NOMO-1 (cell line): ENCODE results near the gene GALNT9.

ENCODE experiments used
- DNase-seq, 2 experiments: peaks; one replicate each; lab custom pipeline; 2025; ENCODE audit not compliant: unreplicated experiment in 2 of 2; lab: John Stamatoyannopoulos, UW

The GALNT9 gene

DNA sequence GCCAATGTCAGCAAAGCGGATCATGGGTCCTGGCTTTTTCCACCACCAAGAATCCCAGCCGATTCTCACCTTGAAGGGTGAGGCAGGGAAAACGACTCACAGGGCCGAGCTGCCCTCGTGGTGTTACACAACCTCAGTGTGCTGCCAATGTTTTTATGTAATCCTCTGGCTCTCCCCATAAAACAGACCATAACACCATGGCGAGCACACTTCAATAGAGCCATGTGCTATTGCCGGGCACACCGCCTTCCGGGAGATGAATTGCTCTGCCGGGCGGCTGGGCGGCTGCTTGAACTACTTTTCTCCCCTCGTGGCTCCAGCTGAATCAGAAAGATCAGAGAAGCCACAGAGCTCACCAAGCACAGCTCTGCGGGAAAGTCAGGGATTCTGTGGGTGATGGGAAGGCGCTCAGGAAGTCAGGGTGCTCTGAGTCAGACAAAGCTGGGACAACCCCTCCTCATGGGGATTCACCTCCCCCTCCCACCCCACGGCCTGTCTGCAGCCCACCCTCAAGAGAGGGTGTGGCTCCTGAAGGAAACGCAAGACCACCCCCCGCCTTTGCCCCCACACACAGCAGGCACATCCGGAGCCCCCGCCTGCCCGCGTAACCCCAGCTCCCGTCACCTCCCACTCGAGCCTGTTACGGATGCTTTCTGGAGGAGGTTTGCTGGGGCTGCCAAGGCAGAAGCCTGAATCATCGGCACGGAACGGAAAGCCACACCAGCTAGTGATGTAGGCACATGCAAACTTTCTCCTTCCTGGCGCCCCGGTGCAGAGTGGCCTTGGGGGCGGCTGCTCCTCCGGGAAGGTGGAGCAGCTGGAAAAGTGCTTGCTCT is 1.8 kb downstream of the GALNT9 start:
- peak; percentile 1 to 25 for DNase-seq

DNA sequence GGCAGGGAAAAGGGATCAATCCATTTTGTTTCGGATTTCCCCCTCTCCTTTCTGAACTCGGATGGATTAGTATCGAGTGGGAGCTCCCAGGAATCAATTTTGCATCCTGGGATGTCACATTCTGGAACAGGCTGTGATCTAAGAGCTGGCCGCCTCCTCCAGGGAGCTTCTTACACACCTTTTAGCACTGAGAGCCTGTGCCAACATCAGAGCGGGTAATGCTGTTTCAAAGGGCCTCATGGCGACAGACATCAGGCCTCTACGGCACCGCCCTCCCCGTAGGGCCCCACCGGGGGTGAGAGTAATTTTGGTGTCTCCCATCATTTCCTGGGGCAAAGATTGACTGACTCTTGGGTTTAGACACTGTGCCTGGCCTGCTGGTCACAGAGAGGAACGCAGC is 2.7 kb downstream of the GALNT9 start:
- DNase-seq = no peak

GRCh38 chr12:132325733-132326130 is 3.7 kb downstream of the GALNT9 start:
- DNase-seq = no peak

GRCh38 chr12:132324841-132325732 is 4.3 kb downstream of the GALNT9 start:
- no peak for DNase-seq

DNA sequence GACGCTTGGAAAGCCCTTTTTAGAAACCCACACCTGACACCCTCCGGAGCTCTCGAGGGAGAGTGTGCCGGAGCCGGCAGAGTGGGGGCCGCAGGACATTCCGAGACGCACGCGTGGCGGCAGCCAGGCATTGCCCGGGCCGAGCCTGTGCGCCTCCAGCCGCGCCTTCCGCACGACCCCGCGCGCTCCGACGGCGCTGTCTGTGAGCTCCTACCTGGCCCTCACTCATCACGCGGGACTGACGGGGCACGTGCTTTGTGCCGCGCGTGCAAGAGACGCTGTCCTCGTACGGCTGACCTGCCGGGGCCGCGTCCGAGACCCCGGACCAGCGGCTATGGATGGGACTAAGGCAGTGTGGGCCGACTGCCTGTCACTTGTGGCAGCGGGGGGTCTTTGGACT is 5.2 kb downstream of the GALNT9 start:
- DNase-seq = no peak

DNA sequence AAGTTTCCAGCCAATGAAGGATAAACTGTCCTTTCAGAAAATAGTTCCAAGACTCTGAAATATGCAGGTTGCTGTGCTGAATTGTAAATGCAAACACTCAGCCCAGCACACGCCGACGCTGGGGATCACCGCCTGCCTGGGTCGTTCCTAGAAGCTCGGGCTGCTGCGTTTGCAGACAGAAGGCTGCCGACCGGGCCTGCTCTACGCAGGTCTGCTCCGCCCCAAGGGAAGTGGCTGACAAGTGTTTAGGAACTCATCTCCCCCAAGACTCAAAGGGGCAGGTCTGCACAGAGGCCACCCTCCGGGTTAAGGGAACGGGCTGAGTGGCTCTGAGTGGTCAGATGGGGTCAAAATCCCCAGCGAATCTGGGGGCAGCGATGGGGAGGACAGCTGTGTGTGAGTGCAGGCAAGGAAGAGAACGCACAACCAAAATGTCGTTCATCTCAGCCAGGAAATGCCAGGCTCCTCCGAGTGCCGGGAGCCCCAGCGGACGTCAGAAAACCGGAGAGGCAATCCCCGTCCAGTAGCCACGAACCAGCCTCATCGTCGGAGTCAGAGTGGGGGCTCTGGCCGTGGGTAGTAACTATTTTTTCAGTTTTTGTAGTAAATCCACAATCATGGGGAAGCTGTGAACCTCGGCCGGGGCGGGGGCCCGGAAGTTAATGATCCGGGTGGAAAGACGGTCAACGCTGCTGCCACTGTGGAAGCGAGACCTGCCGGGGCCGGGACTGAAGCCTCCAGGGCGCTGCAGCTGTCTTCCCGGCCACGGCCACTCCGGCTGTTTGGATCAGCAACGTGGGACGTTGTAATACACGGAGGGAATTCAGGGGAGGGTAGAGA is 6.0 kb downstream of the GALNT9 start:
- DNase-seq = no peak

DNA sequence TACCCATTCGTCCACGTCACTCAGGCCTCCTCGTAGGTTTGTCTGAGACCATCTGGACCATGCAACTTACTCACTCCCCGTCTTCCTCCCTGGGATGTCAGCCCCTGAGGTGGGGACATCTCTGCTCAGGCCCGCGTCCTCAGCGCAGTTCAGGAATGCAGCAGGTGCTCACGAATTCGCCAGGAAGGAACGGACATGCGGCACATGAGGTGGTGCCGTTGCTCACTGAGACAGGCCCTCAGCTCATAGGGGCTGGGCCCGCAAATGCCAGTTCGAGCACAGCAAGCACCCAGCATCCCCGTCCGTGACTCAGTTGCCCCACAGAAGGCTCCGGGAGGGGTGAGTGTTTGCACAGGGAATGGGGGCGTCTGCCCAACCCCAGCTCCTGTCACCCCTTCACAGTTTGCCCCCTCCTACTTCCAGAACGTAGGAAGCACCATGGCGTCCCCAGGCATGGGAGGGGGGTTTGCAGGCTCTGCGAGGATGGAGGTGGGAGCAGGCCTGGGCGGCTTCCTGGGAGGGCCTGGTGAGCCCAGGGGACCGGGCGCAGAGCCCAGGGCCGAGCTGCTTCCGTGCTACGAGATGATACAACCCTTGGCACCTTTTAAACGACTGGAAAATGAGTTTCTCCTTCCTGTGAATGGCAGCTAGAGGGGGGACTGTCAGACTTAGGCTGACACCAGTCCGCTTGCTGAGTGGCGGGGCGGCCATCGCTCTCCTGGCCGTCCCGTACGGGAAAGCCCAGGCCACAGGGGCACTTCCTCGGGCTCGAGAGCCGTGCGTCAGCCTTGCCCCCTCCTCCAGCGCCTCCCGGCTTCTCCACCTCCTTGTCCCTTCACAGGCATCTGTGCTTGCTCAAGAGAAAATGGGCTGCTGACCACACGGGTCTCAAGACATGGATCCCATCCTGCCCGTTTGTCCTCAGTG is 6.9 kb downstream of the GALNT9 start:
- no peak for DNase-seq

DNA sequence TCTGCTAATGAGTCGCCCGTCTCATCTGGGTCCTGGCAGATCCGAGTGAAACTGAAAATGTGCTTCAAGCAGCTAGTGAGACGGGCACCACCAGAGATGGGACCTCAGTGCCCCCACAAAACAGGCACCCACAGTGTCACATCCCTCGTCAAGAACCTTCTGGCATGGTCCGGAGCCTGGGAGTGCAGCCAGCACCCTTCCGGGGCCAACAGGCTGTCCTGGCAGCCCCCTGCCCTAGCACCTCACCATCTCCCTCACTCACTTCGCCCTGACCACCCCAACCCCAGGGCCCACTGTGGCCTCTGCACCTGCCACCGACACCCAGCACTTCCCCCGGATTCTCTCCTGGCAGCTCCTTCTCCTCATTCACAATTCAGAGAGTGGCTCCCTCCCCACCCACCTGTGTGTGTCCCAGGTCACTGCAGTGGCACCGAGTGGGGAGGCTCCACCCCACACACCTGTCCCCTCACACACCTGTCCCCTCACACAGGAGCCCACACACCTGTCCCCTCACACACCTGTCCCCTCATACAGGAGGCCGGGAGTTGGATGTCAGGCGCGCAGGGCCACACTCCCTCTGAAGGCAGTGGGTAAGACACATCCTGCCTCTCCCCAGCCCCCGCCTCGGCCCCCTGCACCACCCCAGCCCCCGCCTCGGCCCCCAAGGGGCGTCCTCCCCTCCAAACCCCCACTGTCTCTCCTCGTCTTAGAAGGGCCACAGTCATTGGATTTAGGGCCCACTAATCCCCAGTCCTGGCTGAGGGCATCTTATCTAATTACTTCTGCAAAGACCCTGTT is 7.9 kb downstream of the GALNT9 start:
- DNase-seq = no peak

- DNase-seq = no peak
Measured at GRCh38 chr12:132320767-132321211, 8.6 kb downstream of the GALNT9 start.

DNA sequence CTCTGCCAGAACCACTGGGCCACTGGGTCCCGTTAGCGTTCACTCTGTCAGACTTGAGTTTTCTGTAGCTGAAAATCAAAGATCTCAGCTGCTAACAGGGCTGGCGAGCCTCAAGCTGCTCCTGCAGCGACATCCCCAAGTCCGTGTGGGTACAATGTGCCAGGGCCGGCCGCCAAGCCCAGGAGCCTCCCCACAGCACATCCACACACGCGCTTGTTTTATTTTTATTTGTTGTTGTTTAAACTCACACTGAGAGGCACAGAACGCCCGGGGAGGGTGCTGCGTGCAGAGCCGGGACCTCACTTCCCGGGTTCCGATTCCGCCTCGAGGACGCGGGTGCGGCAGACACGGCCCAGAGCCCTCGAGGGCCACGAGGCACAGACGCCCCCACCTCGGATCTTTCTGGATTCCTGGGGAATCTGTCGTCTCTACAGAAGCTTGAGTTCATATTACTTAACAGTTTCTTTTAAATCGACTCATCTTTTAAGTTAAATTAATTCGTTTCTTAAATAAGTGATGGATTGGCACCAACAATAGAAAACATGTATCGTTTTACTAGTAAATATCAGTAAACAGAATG is 9.3 kb downstream of the GALNT9 start:
- DNase-seq = no peak

GRCh38 chr12:132319359-132319950 is 9.9 kb downstream of the GALNT9 start:
- no peak for DNase-seq

GRCh38 chr12:132318618-132319033 is 10.8 kb downstream of the GALNT9 start:
- no peak for DNase-seq

GRCh38 chr12:132318135-132318534 is 11.3 kb downstream of the GALNT9 start:
- DNase-seq = no peak

- no peak for DNase-seq
Measured at GRCh38 chr12:132317233-132317938, 12.0 kb downstream of the GALNT9 start.

DNA sequence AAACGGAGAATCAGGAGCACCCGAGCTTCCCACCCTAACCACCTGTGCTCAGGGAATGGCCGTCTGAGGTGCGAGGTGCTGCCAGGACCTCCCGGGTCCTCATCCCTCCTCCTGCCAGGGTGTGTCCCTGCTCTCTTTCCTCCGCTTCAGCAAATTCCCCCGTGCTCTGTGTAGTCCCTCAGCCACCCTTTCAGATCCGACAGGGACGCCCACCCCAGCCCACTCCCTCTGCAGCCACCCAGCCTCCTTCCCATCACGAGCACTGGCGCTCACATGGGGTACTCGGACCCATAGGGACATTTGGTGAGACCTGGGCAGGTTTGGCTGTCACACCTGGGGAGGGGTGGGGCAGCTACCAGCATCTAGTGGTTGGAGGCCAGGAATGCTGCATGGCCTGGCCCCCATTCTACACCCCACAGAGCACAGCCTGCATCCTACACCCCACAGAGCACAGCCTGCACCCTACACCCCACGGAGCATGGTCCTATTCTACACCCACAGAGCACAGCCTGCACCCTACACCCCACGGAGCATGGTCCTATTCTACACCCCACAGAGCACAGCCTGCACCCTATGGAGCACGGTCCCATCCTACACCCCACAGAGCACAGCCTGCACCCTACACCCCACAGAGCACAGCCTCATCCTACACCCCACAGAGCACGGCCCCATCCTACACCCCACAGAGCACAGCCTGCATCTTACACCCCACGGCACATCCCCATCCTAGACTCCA is 12.7 kb downstream of the GALNT9 start:
- no peak for DNase-seq

- DNase-seq = no peak
Measured at GRCh38 chr12:132315951-132316350, 13.4 kb downstream of the GALNT9 start.

- no peak for DNase-seq
Measured at GRCh38 chr12:132315507-132315906, 13.9 kb downstream of the GALNT9 start.
